Activated CD4-positive, alpha-beta T cell treated with anti-CD3 and anti-CD28 coated beads, Interleukin-2, amount 50 U/mL, for 16 hours (primary cell): ENCODE results near the gene TMEM236.

Source experiments
- DNase-seq: peaks from one replicate; pipeline ENCODE4 v3.0.0-alpha.2; 2020

Gene TMEM236

GRCh38 chr10:17788646-17789045 is 36.6 kb downstream of the TMEM236 start:
- no peak for DNase-seq

- no peak for DNase-seq
Observed at GRCh38 chr10:17789396-17789795, 37.4 kb downstream of the TMEM236 start.

GRCh38 chr10:17790651-17791050 is 38.6 kb downstream of the TMEM236 start:
- no peak for DNase-seq

- no peak for DNase-seq
Observed at GRCh38 chr10:17792991-17793390, 41.0 kb downstream of the TMEM236 start.

GRCh38 chr10:17793823-17794644 is 42.0 kb downstream of the TMEM236 start:
- DNase-seq: no peak

GRCh38 chr10:17795083-17795482 is 43.1 kb downstream of the TMEM236 start:
- no peak for DNase-seq

- no peak for DNase-seq
Observed at GRCh38 chr10:17795813-17796594, 44.0 kb downstream of the TMEM236 start.

- DNase-seq: no peak
Observed at GRCh38 chr10:17801507-17801906, 49.5 kb downstream of the TMEM236 start.

GRCh38 chr10:17802350-17802749 is 50.3 kb downstream of the TMEM236 start:
- no peak for DNase-seq

- no peak for DNase-seq
Observed at GRCh38 chr10:17802976-17803375, 51.0 kb downstream of the TMEM236 start.

- no peak for DNase-seq
Observed at GRCh38 chr10:17805330-17805729, 53.3 kb downstream of the TMEM236 start.

- DNase-seq: peak; percentile 38
Observed at GRCh38 chr10:17805921-17806577, 54.0 kb downstream of the TMEM236 start.

GRCh38 chr10:17808971-17809841 is 57.2 kb downstream of the TMEM236 start, which contains the start of gene MRC1:
MRC1 (plus strand) TSS chr10:17809348; CDS start chr10:17809466, 118 bp downstream.
- no peak for DNase-seq

- no peak for DNase-seq
Observed at GRCh38 chr10:17811146-17811865, 59.3 kb downstream of the TMEM236 start.

GRCh38 chr10:17814973-17815372 is 63.0 kb downstream of the TMEM236 start:
- DNase-seq: no peak

GRCh38 chr10:17816199-17816598 is 64.2 kb downstream of the TMEM236 start:
- no peak for DNase-seq

GRCh38 chr10:17817316-17817715 is 65.3 kb downstream of the TMEM236 start:
- no peak for DNase-seq

GRCh38 chr10:17817790-17818189 is 65.8 kb downstream of the TMEM236 start:
- no peak for DNase-seq

GRCh38 chr10:17819836-17820235 is 67.8 kb downstream of the TMEM236 start:
- DNase-seq: no peak

GRCh38 chr10:17820943-17821342 is 68.9 kb downstream of the TMEM236 start:
- no peak for DNase-seq

GRCh38 chr10:17821893-17822292 is 69.9 kb downstream of the TMEM236 start:
- DNase-seq: no peak

- no peak for DNase-seq
Observed at GRCh38 chr10:17831341-17831740, 79.3 kb downstream of the TMEM236 start.
